SU-DHL-6 (cell line): Measurements from ENCODE around the gene HECW1.

Experiments used
- CTCF ChIP-seq: fragments of 200-600 bp; sonication (generic); IDR thresholded peaks from one replicate; pipeline ENCODE4 v1.5.1; 2017; ENCODE audit warnings: antibody characterized with exemption, mild to moderate bottlenecking, low read length, moderate library complexity; ENCODE audit not compliant: insufficient read depth, poor library complexity, severe bottlenecking
- EZH2phosphoT487 ChIP-seq: fragments of 200-600 bp; sonication (generic), shearing (Covaris generic); conservative IDR thresholded peaks from 2 replicates; pipeline ENCODE4 v1.6.1; 2018; ENCODE audit warnings: mild to moderate bottlenecking, antibody characterized with exemption, low read length, moderate library complexity, mixed read lengths

GRCh38 chr7:43465581-43466554 is 353.4 kb downstream of the HECW1 start:
- TF ChIP-seq CTCF (no peak), EZH2phosphoT487 (no peak)
